K562 (cell line): ENCODE data around the gene USF2. TPM values are rescaled to one million over a fixed set of nuclear protein-coding genes. Genes with fewer than 3 reads are reported as not detected.

Experiments used
- BRD4 ChIP-seq: fragments of 200-600 bp; sonication (generic); IDR thresholded peaks from 2 replicates; pipeline ENCODE4 v1.6.1; 2017; ENCODE audit warnings: inconsistent platforms
- FOXM1 ChIP-seq, 2 experiments: fragments of 450-650 bp in 1 of 2; sonication (generic) in 1 of 2; formaldehyde crosslinking in 1 of 2; IDR thresholded peaks; 2 replicates each; pipeline versions ENCODE4 v1.6.1 to v1.9.0; 2017 to 2022; ENCODE audit warnings: low read depth in 2 of 2, mild to moderate bottlenecking in 2 of 2, missing genetic modification reagents in 1 of 2, moderate library complexity in 1 of 2
- GABPB2 ChIP-seq: fragments of 250-450 bp; sonication (Bioruptor Pico); conservative IDR thresholded peaks from 2 replicates; pipeline ENCODE4 v1.5.1; 2021; ENCODE audit warnings: mild to moderate bottlenecking
- KAT2B ChIP-seq: IDR thresholded peaks from one replicate; pipeline ENCODE4 v1.6.1; 2012; ENCODE audit warnings: low read depth, mild to moderate bottlenecking, control low read depth, inconsistent platforms, low read length, moderate library complexity
- MEIS2 ChIP-seq: fragments of 450-650 bp; IDR thresholded peaks from 2 replicates; pipeline ENCODE4 v1.6.1; 2014; ENCODE audit warnings: mild to moderate bottlenecking; ENCODE audit not compliant: partially characterized antibody
- MTA2 ChIP-seq: fragments of 450-650 bp; IDR thresholded peaks from 2 replicates; pipeline ENCODE4 v1.6.1; 2016; ENCODE audit warnings: low read depth
- NR3C1 ChIP-seq: sonication (generic); formaldehyde crosslinking; IDR thresholded peaks from 2 replicates; pipeline ENCODE4 v1.8.1; 2022; ENCODE audit warnings: missing genetic modification reagents
- SIN3A ChIP-seq, 2 experiments: fragments of 150-350 bp in 1 of 2; IDR thresholded peaks; 2 replicates each; pipeline ENCODE4 v1.6.1; 2011 to 2016; ENCODE audit warnings: borderline replicate concordance in 2 of 2, low read depth in 2 of 2, low read length in 2 of 2, mild to moderate bottlenecking in 2 of 2, moderate library complexity in 2 of 2; ENCODE audit not compliant: control insufficient read depth in 1 of 2
- SOX6 ChIP-seq: fragments of 450-650 bp; IDR thresholded peaks from 2 replicates; pipeline ENCODE4 v1.6.1; 2014; ENCODE audit warnings: mild to moderate bottlenecking
- TRIM24 ChIP-seq, 2 experiments: fragments of 450-650 bp; IDR thresholded peaks; 2 replicates each; pipeline ENCODE4 v1.6.1; 2016
- ZNF354B ChIP-seq: fragments of 250-450 bp; sonication (Bioruptor Pico); IDR thresholded peaks from 2 replicates; pipeline ENCODE4 v1.4.0; 2020
- ZNF79 ChIP-seq: fragments of 250-450 bp; sonication (Bioruptor Pico); IDR thresholded peaks from 2 replicates; pipeline ENCODE4 v1.4.0; 2020; ENCODE audit warnings: low read depth, mild to moderate bottlenecking, moderate library complexity
- polyA plus RNA-seq, 8 experiments: library from polyadenylated mRNA; depleted of rRNA in 4 of 8; stranded (reverse) in 5 of 8; unstranded in 3 of 8; fragments of >200 nt; fragmentation: Nextera tagmentation in 2 of 8; fragmentation: Illumina TruSeq in 1 of 8; extraction: Ambion mirVana in 2 of 8; extraction: Trizol in 1 of 8; gene quantifications; 2 replicates each; pipeline versions ENCODE4 v1.2.1 to v1.2.3, GENCODE V29; 2011 to 2014; ENCODE audit warnings: inconsistent platforms in 1 of 8, missing spikeins in 1 of 8
- total RNA-seq, 7 experiments: library from RNA; depleted of rRNA in 6 of 7; stranded (reverse); fragments of >200 nt in 6 of 7; fragmentation: Illumina TruSeq in 2 of 7; extraction: Trizol in 2 of 7; gene quantifications; 2 replicates each; pipeline versions ENCODE4 v1.2.1 to v1.2.3, GENCODE V29; 2011 to 2021; ENCODE audit warnings: low replicate concordance in 1 of 7
- TF ChIP-seq, protein P1 (sequence below), 2 experiments: fragments of 450-650 bp in 1 of 2; sonication (generic) in 1 of 2; formaldehyde crosslinking in 1 of 2; IDR thresholded peaks; 2 replicates each; pipeline versions ENCODE4 v1.7.1 to v1.9.0; 2016 to 2022; ENCODE audit warnings: inconsistent platforms in 1 of 2, mild to moderate bottlenecking in 1 of 2, missing genetic modification reagents in 1 of 2
- TF ChIP-seq, protein P2 (sequence below), 3 experiments: fragments of 200-800 bp in 1 of 3; sonication (Bioruptor generic) in 1 of 3; sonication (generic) in 1 of 3; formaldehyde crosslinking in 1 of 3; IDR thresholded peaks; 2 replicates each; pipeline versions ENCODE4 v1.6.1 to v1.8.0; 2016 to 2022; ENCODE audit warnings: mild to moderate bottlenecking in 2 of 3, missing compliant biosample characterization in 2 of 3, missing genetic modification characterization in 2 of 3, missing genetic modification reagents in 1 of 3

Gene USF2
- total and polyA plus RNA-seq, 9 of the 15 experiments (the other 6 are each of a cell fraction or from before 2014, with no cell fraction given): 0.27 to 93.7 (median 58.4) TPM

- TF ChIP-seq, protein P1, sequence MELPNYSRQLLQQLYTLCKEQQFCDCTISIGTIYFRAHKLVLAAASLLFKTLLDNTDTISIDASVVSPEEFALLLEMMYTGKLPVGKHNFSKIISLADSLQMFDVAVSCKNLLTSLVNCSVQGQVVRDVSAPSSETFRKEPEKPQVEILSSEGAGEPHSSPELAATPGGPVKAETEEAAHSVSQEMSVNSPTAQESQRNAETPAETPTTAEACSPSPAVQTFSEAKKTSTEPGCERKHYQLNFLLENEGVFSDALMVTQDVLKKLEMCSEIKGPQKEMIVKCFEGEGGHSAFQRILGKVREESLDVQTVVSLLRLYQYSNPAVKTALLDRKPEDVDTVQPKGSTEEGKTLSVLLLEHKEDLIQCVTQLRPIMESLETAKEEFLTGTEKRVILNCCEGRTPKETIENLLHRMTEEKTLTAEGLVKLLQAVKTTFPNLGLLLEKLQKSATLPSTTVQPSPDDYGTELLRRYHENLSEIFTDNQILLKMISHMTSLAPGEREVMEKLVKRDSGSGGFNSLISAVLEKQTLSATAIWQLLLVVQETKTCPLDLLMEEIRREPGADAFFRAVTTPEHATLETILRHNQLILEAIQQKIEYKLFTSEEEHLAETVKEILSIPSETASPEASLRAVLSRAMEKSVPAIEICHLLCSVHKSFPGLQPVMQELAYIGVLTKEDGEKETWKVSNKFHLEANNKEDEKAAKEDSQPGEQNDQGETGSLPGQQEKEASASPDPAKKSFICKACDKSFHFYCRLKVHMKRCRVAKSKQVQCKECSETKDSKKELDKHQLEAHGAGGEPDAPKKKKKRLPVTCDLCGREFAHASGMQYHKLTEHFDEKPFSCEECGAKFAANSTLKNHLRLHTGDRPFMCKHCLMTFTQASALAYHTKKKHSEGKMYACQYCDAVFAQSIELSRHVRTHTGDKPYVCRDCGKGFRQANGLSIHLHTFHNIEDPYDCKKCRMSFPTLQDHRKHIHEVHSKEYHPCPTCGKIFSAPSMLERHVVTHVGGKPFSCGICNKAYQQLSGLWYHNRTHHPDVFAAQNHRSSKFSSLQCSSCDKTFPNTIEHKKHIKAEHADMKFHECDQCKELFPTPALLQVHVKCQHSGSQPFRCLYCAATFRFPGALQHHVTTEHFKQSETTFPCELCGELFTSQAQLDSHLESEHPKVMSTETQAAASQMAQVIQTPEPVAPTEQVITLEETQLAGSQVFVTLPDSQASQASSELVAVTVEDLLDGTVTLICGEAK (IDR thresholded peaks at IDR 0.05): no peak
- TF ChIP-seq, protein P1 (CRISPR knock-in tag; IDR thresholded peaks at IDR 0.05): no peak
- no peak for TF ChIP-seq ZNF354B (CRISPR knock-in tag)
- TF ChIP-seq ZNF79 (CRISPR knock-in tag): no peak
- TF ChIP-seq TRIM24 (IDR thresholded peaks at IDR 0.05): no peak
- peak; percentile 31 for TF ChIP-seq MEIS2
- no peak for TF ChIP-seq GABPB2
- no peak for TF ChIP-seq FOXM1 (IDR thresholded peaks at IDR 0.05; ENCODE audit: low read depth)
- peak; percentile 24; the same call in 1 of the 2 replicates for TF ChIP-seq FOXM1 (CRISPR knock-in tag; IDR thresholded peaks at IDR 0.05; ENCODE audit: low read depth)
- TF ChIP-seq SOX6: 0 out of 2 replicates have a peak, but pooled peaks have one; percentile 27
- no peak for TF ChIP-seq KAT2B
- TF ChIP-seq BRD4: no peak
- TF ChIP-seq, protein P2, sequence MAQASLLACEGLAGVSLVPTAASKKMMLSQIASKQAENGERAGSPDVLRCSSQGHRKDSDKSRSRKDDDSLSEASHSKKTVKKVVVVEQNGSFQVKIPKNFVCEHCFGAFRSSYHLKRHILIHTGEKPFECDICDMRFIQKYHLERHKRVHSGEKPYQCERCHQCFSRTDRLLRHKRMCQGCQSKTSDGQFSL (CRISPR knock-in tag; IDR thresholded peaks at IDR 0.05): peak; percentile 90
- TF ChIP-seq, protein P2 (tag; IDR thresholded peaks at IDR 0.05): peak in 1 of 2 experiments; percentile 64; a peak in 1 of 4 replicates
- TF ChIP-seq SIN3A (IDR thresholded peaks at IDR 0.05; ENCODE audit: borderline replicate concordance in 2 of 2, control insufficient read depth in 1 of 2, low read depth in 2 of 2, low read length in 2 of 2): peak; percentile 84 to 97; a peak in 3 of 4 replicates
- no peak for TF ChIP-seq NR3C1 (CRISPR knock-in tag)
- TF ChIP-seq MTA2: no peak
Measured at GRCh38 chr19:35269438-35270117, 816 bp downstream of the USF2 start (continued).
